Activated naive CD4-positive, alpha-beta T cell treated with anti-CD3 and anti-CD28 coated beads, Interleukin-2, amount 10 ng/mL, durations not matched to agents 7 days and 5 days (primary cell): ENCODE data around the gene DMGDH.

Source experiments
- CTCF ChIA-PET: fragments of 350-600 bp; sonication (Branson Sonifier 250); formaldehyde crosslinking; loops from one replicate; lab custom pipeline; 2021; ENCODE audit warnings: antibody characterized with exemption; lab: Charles Lee
- DNase-seq: peaks from one replicate; pipeline ENCODE4 v3.0.0-alpha.2; 2020
- H3K27ac Mint-ChIP-seq: one replicate; pipeline ENCODE4 v1.8.0; 2021; ENCODE audit warnings: mild to moderate bottlenecking, moderate library complexity, mixed read lengths
- H3K27me3 Mint-ChIP-seq: one replicate; pipeline ENCODE4 v1.8.0; 2021; ENCODE audit warnings: mild to moderate bottlenecking, mixed read lengths
- H3K36me3 Mint-ChIP-seq: one replicate; pipeline ENCODE4 v1.8.0; 2021; ENCODE audit warnings: mixed read lengths
- H3K4me1 Mint-ChIP-seq: one replicate; pipeline ENCODE4 v1.8.0; 2021; ENCODE audit warnings: mixed read lengths
- H3K4me3 Mint-ChIP-seq: one replicate; pipeline ENCODE4 v1.8.0; 2021; ENCODE audit warnings: mild to moderate bottlenecking, moderate library complexity, mixed read lengths
- H3K9me3 Mint-ChIP-seq: one replicate; pipeline ENCODE4 v1.8.0; 2021; ENCODE audit warnings: mixed read lengths

Gene DMGDH

DNA sequence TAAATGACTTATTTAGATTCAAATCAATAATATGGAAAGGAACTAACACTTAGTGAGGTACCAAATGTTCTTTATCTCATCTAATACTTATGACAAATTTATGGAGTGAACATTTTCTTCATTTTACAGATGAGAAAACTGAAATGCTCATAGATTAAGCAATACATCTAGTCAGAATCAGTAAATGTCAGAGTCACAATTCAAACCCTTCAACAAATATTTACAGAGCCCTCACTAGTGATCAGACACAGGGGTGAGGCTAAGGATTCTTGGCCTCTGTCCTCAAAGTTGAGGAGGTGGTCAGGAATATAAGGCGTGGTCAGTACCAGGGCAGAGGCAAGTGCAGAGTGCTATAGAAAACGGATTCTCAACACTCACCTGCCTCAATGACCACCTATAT is 54.8 kb downstream of the DMGDH start:
- DNase-seq, result no peak
- CTCF ChIA-PET, result no interaction called here
- H3K27me3 Mint-ChIP-seq, result peaks cover 48% of the 10 kb centered on the region
- no peaks in the 10 kb centered on the region for H3K4me1 Mint-ChIP-seq
- no peak overlapping the region for H3K27ac Mint-ChIP-seq
- H3K4me3 Mint-ChIP-seq, result no peak overlapping the region
- H3K9me3 Mint-ChIP-seq, result peaks cover 1% of the 10 kb centered on the region
- no peaks in the 10 kb centered on the region for H3K36me3 Mint-ChIP-seq

GRCh38 chr5:79011869-79012268 is 57.6 kb downstream of the DMGDH start:
- peaks cover 54% of the 10 kb centered on the region for H3K27me3 Mint-ChIP-seq
- DNase-seq, result no peak
- CTCF ChIA-PET, result interaction anchor here (0.6 to 0.9 kb wide), 2 partner anchors 9 to 70 kb away, joined by 3 read pairs; no protein-coding TSS in a partner anchor
- no peak overlapping the region for H3K4me3 Mint-ChIP-seq
- H3K4me1 Mint-ChIP-seq, result no peaks in the 10 kb centered on the region
- peaks cover 1% of the 10 kb centered on the region for H3K9me3 Mint-ChIP-seq
- no peak overlapping the region for H3K27ac Mint-ChIP-seq
- no peaks in the 10 kb centered on the region for H3K36me3 Mint-ChIP-seq

DNA sequence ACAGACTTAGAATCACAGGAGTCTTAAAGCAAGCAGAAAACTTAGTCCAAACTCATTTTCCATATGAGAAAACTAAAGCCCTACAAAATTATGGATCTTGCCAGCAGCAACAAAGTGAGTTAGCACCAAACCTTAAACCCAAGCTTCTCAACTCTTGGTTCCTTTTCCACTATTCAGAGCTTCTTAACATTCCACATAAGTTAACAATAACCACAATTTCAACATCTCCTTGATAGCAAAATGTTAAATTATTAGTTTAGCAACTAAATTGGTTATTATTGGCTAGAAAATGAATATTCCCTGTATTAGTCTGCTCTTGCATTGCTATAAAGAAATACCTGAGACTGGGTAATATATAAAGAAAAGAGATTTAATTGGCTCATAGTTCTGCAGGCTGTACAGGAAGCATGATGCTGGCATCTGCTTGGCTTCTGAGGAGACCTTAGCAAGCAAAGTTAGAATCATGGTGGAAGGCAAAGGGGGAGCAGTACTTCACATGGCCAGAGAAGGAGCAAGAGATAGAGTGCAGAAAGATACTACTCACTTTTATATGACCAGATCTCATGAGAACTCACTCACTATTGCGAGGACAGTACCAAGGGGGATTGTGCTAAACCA is 58.1 kb downstream of the DMGDH start:
- H3K27ac Mint-ChIP-seq, result no peak overlapping the region
- CTCF ChIA-PET, result interaction anchor here (1.3 kb wide), 1 partner anchor 12 kb away, joined by 5 read pairs; no protein-coding TSS in a partner anchor
- no peak for DNase-seq
- peaks cover 55% of the 10 kb centered on the region for H3K27me3 Mint-ChIP-seq
- H3K9me3 Mint-ChIP-seq, result peaks cover 1% of the 10 kb centered on the region
- H3K4me1 Mint-ChIP-seq, result no peaks in the 10 kb centered on the region
- no peak overlapping the region for H3K4me3 Mint-ChIP-seq
- H3K36me3 Mint-ChIP-seq, result no peaks in the 10 kb centered on the region

DNA sequence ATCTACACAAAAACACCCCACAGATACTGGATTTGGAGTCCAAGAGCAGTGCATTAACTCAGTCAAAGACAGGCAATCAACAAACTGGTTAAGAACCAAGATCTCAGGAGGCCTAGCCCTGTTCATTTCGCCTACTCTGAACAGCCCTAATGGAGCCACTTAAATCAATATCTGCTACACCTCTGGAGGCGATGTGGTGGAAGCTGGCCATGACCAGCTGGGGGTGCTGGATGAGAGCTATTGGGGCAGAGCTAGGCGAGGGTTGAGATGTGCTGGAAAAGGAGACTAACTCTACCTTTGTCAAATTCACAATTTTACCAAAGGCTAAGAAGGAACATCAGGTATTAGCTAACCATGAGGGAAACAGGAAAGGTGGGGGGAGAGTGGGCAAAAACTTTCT is 61.1 kb downstream of the DMGDH start:
- Mint-ChIP-seq H3K4me3 (no peak overlapping the region), H3K27me3 (peaks cover 42% of the 10 kb centered on the region), H3K27ac (no peak overlapping the region), H3K36me3 (no peaks in the 10 kb centered on the region), H3K9me3 (peaks cover 1% of the 10 kb centered on the region), H3K4me1 (no peaks in the 10 kb centered on the region)
- no peak for DNase-seq
- CTCF ChIA-PET, result no interaction called here

DNA sequence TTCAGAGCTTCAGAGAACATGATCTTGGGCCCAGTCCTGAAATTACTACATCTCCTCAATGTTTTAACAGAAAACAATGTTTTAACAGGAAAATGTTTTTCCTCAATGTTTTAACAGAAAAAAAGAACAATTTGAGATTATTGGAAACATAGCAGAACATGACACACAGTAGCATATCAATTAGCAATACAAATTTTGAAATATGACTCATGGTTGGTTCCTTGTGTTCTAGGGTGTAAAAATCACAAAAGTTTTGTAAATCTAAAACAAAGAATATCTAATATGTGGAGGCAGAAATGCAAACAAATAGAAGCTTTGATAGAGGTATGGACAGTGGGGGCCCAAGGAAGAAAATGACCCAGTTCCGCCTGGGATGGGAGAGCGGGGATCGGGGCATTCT is 61.6 kb downstream of the DMGDH start:
- no peak for DNase-seq
- no peaks in the 10 kb centered on the region for H3K36me3 Mint-ChIP-seq
- CTCF ChIA-PET, result interaction anchor here (0.7 kb wide), 1 partner anchor 17 kb away, joined by 3 read pairs; no protein-coding TSS in a partner anchor
- no peaks in the 10 kb centered on the region for H3K4me1 Mint-ChIP-seq
- H3K4me3 Mint-ChIP-seq, result no peak overlapping the region
- H3K9me3 Mint-ChIP-seq, result no peaks in the 10 kb centered on the region
- peaks cover 37% of the 10 kb centered on the region for H3K27me3 Mint-ChIP-seq
- H3K27ac Mint-ChIP-seq, result no peak overlapping the region

DNA sequence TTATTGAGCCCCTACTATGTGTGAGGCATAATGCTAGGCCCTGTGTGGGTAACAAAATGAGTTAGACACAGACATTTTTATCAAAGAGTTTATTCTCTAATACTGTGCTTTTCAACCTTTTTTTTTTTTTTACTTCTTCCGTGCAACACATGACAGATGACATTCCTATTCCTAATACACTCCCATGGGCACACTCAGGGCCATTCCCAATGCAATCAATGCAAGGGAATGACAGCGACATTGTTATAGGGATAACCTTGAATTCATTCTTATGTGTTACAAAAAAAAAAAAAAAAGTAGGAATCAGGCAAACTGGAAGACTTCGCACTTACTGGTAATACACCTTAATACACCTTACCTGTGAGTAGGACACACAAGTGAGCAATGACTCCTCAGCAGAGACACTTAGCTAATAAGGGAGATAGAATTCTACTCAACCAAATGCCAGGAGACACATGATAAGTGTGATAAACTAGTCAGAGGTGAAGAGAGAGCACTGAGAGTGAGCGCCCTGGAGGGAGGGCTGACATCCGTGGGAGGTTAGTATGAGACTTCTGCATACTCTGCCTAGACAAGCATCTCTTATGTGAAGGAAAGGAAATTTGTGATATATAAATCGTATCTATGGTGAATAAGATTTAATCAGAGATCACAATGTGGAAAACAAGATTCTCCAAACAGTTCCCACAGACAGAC is 63.4 kb downstream of the DMGDH start:
- no peak overlapping the region for H3K4me3 Mint-ChIP-seq
- no peak for DNase-seq
- peaks cover 36% of the 10 kb centered on the region for H3K27me3 Mint-ChIP-seq
- H3K36me3 Mint-ChIP-seq, result no peaks in the 10 kb centered on the region
- no peaks in the 10 kb centered on the region for H3K9me3 Mint-ChIP-seq
- no peaks in the 10 kb centered on the region for H3K4me1 Mint-ChIP-seq
- CTCF ChIA-PET, result no interaction called here
- no peak overlapping the region for H3K27ac Mint-ChIP-seq

DNA sequence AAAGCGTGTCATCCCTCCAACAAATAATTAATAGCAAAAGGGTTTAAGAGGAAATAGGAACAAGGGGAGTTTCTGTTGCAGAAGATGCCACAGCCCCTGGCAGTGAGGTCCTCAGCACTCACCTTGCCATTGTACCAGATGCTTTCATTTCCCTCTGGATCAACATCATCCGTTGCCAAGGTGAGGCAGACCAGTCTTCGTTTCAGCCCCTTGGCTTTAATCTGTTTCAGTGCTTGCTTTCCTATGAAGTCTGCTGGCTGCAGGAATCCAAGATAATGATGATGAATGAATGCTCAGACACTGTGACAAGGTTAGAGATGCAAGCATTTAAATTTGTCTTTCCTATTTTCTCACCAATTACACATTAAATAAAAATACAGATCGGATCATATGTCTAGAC is 64.3 kb downstream of the DMGDH start:
- Mint-ChIP-seq H3K4me3 (no peak overlapping the region), H3K27me3 (peaks cover 37% of the 10 kb centered on the region), H3K27ac (no peak overlapping the region), H3K36me3 (no peaks in the 10 kb centered on the region), H3K4me1 (no peaks in the 10 kb centered on the region), H3K9me3 (no peaks in the 10 kb centered on the region)
- DNase-seq, result no peak
- CTCF ChIA-PET, result no interaction called here

- no peaks in the 10 kb centered on the region for H3K4me1 Mint-ChIP-seq
- H3K4me3 Mint-ChIP-seq, result no peak overlapping the region
- H3K27ac Mint-ChIP-seq, result no peak overlapping the region
- no peak for DNase-seq
- H3K27me3 Mint-ChIP-seq, result peaks cover 24% of the 10 kb centered on the region
- H3K36me3 Mint-ChIP-seq, result no peaks in the 10 kb centered on the region
- H3K9me3 Mint-ChIP-seq, result no peaks in the 10 kb centered on the region
- CTCF ChIA-PET, result no interaction called here
Measured at GRCh38 chr5:79002374-79002773, 67.1 kb downstream of the DMGDH start.

DNA sequence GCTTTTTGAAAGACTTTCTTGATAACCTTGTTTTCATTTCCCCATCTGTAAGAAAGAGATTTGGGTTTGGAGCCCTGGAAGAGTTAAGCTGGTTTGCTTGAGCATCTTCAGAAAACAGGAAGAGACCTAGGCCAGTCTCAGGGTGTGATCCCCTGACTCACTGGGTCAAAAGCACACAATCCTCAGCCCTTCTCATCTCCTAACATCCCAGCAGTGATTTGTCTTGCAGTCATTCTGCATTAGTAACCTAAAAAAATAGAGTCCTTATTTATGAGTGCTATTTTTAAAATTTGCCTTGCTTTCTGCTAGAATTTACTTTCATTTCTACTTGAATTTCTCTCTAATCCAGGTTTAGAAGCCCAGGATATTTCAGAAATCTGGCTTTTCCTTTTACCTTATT is 68.0 kb downstream of the DMGDH start:
- Mint-ChIP-seq H3K27ac (no peak overlapping the region), H3K4me1 (no peaks in the 10 kb centered on the region), H3K9me3 (no peaks in the 10 kb centered on the region), H3K27me3 (peaks cover 24% of the 10 kb centered on the region), H3K36me3 (no peaks in the 10 kb centered on the region), H3K4me3 (no peak overlapping the region)
- no peak for DNase-seq
- CTCF ChIA-PET, result interaction anchor here (1.7 kb wide), 1 partner anchor 24 kb away, joined by 5 read pairs; no protein-coding TSS in a partner anchor

DNA sequence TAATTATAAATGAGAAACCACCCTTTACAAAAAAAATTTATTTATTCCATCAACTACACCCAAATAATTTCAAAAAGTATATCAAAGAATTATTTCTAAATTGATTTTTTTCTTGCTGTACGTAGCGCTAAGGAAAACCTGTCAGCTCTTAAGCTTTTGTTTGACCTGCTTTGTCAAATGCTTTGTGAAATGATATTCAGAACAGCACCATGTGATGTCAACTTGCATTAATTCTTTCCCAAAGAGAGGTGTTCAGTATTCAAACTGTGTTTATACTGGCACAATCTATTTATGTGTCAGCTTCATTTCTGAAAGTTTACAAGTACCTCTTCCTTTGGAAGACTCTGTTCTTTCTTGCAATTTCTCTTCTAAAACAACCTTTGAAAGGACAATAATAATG is 72.4 kb downstream of the DMGDH start:
- Mint-ChIP-seq H3K4me3 (no peak overlapping the region), H3K27me3 (peaks cover 13% of the 10 kb centered on the region), H3K27ac (no peak overlapping the region), H3K9me3 (no peaks in the 10 kb centered on the region), H3K36me3 (no peaks in the 10 kb centered on the region), H3K4me1 (peaks cover 17% of the 10 kb centered on the region)
- CTCF ChIA-PET, result no interaction called here
- DNase-seq, result no peak

- CTCF ChIA-PET, result interaction anchor here (1.6 kb wide), 1 partner anchor 26 kb away, joined by 6 read pairs; no protein-coding TSS in a partner anchor
- DNase-seq, result no peak
- Mint-ChIP-seq H3K9me3 (no peaks in the 10 kb centered on the region), H3K36me3 (no peaks in the 10 kb centered on the region), H3K27me3 (peaks cover 4% of the 10 kb centered on the region), H3K4me3 (no peak overlapping the region), H3K27ac (no peak overlapping the region), H3K4me1 (peaks cover 17% of the 10 kb centered on the region)
Measured at GRCh38 chr5:78995521-78996007, 73.9 kb downstream of the DMGDH start.

DNA sequence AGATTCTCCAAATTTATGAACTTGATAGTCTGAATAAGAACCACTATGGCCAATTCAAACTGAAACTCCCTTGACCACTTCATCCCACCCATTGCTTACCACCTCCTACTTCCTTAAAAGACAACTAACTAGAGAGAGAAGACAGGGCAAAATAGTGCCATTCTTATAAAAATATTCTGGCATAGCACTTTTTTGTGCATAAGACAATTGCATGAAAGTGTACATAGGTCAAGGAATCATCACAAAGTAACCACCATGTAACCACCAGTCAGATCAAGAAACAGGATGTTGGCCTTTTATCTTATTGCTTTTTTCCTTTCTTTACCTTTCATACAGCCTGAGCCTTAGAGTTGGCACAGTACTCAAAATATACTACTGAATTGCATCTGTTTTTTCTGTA is 76.3 kb downstream of the DMGDH start:
- Mint-ChIP-seq H3K9me3 (no peaks in the 10 kb centered on the region), H3K4me1 (peaks cover 17% of the 10 kb centered on the region), H3K27me3 (peaks cover 7% of the 10 kb centered on the region), H3K36me3 (no peaks in the 10 kb centered on the region), H3K27ac (peak overlapping the region; percentile 16), H3K4me3 (no peak overlapping the region)
- no peak for DNase-seq
- CTCF ChIA-PET, result interaction anchor here (1.4 kb wide), 1 partner anchor 9 kb away, joined by 4 read pairs; no protein-coding TSS in a partner anchor

DNA sequence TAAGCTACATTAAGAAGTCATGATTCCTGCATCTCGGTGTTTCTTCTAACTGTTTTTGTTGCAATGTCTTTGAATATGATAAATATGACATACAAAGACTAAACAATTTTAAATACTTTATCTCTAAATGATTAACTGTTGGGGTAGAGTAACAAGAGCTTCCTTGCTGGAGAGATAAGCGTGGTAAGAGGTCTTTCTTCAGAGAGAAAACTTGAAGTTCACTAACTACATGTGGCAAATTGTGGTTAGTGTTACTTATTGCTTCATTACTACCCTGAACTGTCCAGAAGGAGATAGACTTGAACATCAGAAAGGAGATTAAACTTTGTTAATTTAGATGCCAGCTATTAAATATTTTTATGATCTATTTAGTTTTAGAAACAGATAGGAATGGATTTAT is 77.3 kb downstream of the DMGDH start:
- Mint-ChIP-seq H3K27me3 (peaks cover 13% of the 10 kb centered on the region), H3K4me3 (no peak overlapping the region), H3K27ac (no peak overlapping the region), H3K36me3 (no peaks in the 10 kb centered on the region), H3K9me3 (no peaks in the 10 kb centered on the region), H3K4me1 (peaks cover 17% of the 10 kb centered on the region)
- CTCF ChIA-PET, result no interaction called here
- no peak for DNase-seq

GRCh38 chr5:78989080-78989479 is 80.4 kb downstream of the DMGDH start:
- H3K4me1 Mint-ChIP-seq, result peaks cover 28% of the 10 kb centered on the region
- H3K36me3 Mint-ChIP-seq, result no peaks in the 10 kb centered on the region
- no peak overlapping the region for H3K4me3 Mint-ChIP-seq
- peaks cover 13% of the 10 kb centered on the region for H3K27me3 Mint-ChIP-seq
- DNase-seq, result no peak
- no peaks in the 10 kb centered on the region for H3K9me3 Mint-ChIP-seq
- no peak overlapping the region for H3K27ac Mint-ChIP-seq
- CTCF ChIA-PET, result interaction anchor here (1.8 kb wide), 1 partner anchor 144 kb away, joined by 5 read pairs; no protein-coding TSS in a partner anchor
